SH-SY5Y (cell line): Measurements from ENCODE around the gene NPAS2.

Experiments
- GATA2 ChIP-seq: IDR thresholded peaks from 2 replicates; pipeline ENCODE4 v1.6.1; 2011; ENCODE audit warnings: mild to moderate bottlenecking, low read depth, low read length
- GATA3 ChIP-seq: IDR thresholded peaks from 2 replicates; pipeline ENCODE4 v1.6.1; 2011; ENCODE audit warnings: low read depth, mild to moderate bottlenecking, low read length, moderate library complexity

- TF ChIP-seq GATA2 (no peak), GATA3 (no peak)
Observed at GRCh38 chr2:100941646-100942240, 121.8 kb downstream of the NPAS2 start.
